Measurements from ENCODE around the gene TJP3.

GRCh38 chr19:3670796-3671679, 37.1 kb upstream of the TJP3 start:
- no peak for TF ChIP-seq CTCF (IDR thresholded peaks at IDR 0.05; ENCODE audit: low read length)
- TF ChIP-seq EZH2 (optimal IDR thresholded peaks at IDR 0.05; ENCODE audit: low read depth, low read length), result no peak
- TF ChIP-seq EZH2phosphoT487 (IDR thresholded peaks at IDR 0.05; ENCODE audit: low read length), result no peak
